Mesodermal cell (in vitro differentiated cells): ENCODE results near the gene RNF150.

Experiments used
- H3K27ac ChIP-seq: 2 replicates; pipeline ENCODE4 v1.7.0; 2013; ENCODE audit warnings: mild to moderate bottlenecking, low read depth, low read length, moderate library complexity; ENCODE audit not compliant: severe bottlenecking
- H3K36me3 ChIP-seq: 2 replicates; pipeline ENCODE4 v1.7.1; 2013; ENCODE audit warnings: mild to moderate bottlenecking, low read length, moderate library complexity; ENCODE audit not compliant: control insufficient read depth, insufficient read depth
- H3K4me1 ChIP-seq: one replicate; pipeline ENCODE4 v1.7.1; 2013; ENCODE audit warnings: mild to moderate bottlenecking, low read length; ENCODE audit not compliant: insufficient read depth, control insufficient read depth, poor library complexity, severe bottlenecking
- H3K4me3 ChIP-seq: 2 replicates; pipeline ENCODE4 v1.7.0; 2013; ENCODE audit warnings: low read length, control low read depth, mild to moderate bottlenecking; ENCODE audit not compliant: insufficient read depth, poor library complexity, severe bottlenecking; ENCODE audit errors: extremely low read depth
- H3K9me3 ChIP-seq: 2 replicates; pipeline ENCODE4 v1.7.1; 2013; ENCODE audit warnings: mild to moderate bottlenecking, low read length, moderate library complexity; ENCODE audit not compliant: control insufficient read depth
- WGBS, 2 experiments: methylation state at CpG; one replicate each; pipeline ENCODE4 v1.1.5; 2013; ENCODE audit warnings: missing lambda C conversion rate in 2 of 2; ENCODE audit not compliant: insufficient coverage in 2 of 2; 5-methylcytosine and 5-hydroxymethylcytosine counted together

Gene RNF150

GRCh38 chr4:141026900-141027299 lies 106.4 kb downstream of the RNF150 start:
- no peaks in the 10 kb centered on the region for H3K9me3 ChIP-seq
- H3K27ac ChIP-seq: no peak overlapping the region
- WGBS, 2 experiments: 83 to 97% methylated on average over 4 to 6 of the region's 7 CpGs
- H3K36me3 ChIP-seq: no peaks in the 10 kb centered on the region
- no peak overlapping the region for H3K4me3 ChIP-seq
- no peaks in the 10 kb centered on the region for H3K4me1 ChIP-seq

GRCh38 chr4:141023051-141023450 lies 110.2 kb downstream of the RNF150 start:
- H3K4me1 ChIP-seq: no peaks in the 10 kb centered on the region
- H3K9me3 ChIP-seq: no peaks in the 10 kb centered on the region
- H3K36me3 ChIP-seq: no peaks in the 10 kb centered on the region
- no peak overlapping the region for H3K4me3 ChIP-seq
- WGBS, 2 experiments: no CpG with 5 or more reads among the region's 1 CpG
- no peak overlapping the region for H3K27ac ChIP-seq

GRCh38 chr4:141022111-141022695 lies 111.1 kb downstream of the RNF150 start:
- Histone ChIP-seq H3K4me1 (no peaks in the 10 kb centered on the region), H3K27ac (no peak overlapping the region), H3K36me3 (no peaks in the 10 kb centered on the region), H3K4me3 (no peak overlapping the region), H3K9me3 (no peaks in the 10 kb centered on the region)
- WGBS, 2 experiments: 67% methylated on average over 1 of the region's 3 CpGs; no CpG with 5 or more reads in 1 of the 2 experiments

GRCh38 chr4:141021397-141022110 lies 111.7 kb downstream of the RNF150 start:
- no peaks in the 10 kb centered on the region for H3K4me1 ChIP-seq
- WGBS, 2 experiments: 79 to 95% methylated on average over 2 to 3 of the region's 3 CpGs
- no peaks in the 10 kb centered on the region for H3K36me3 ChIP-seq
- no peaks in the 10 kb centered on the region for H3K9me3 ChIP-seq
- peak overlapping the region; percentile 50 for H3K27ac ChIP-seq
- H3K4me3 ChIP-seq: no peak overlapping the region

GRCh38 chr4:141020801-141021261 lies 112.4 kb downstream of the RNF150 start:
- Histone ChIP-seq H3K4me3 (no peak overlapping the region), H3K27ac (peak overlapping the region; percentile 50), H3K4me1 (no peaks in the 10 kb centered on the region), H3K36me3 (no peaks in the 10 kb centered on the region), H3K9me3 (no peaks in the 10 kb centered on the region)
- 86 to 98% methylated on average over 2 to 3 of the region's 3 CpGs for whole genome bisulfite sequencing, 2 experiments

GRCh38 chr4:141019768-141020167 lies 113.5 kb downstream of the RNF150 start:
- 84 to 90% methylated on average over 2 to 3 of the region's 4 CpGs for WGBS, 2 experiments
- H3K4me3 ChIP-seq: no peak overlapping the region
- H3K9me3 ChIP-seq: no peaks in the 10 kb centered on the region
- H3K27ac ChIP-seq: no peak overlapping the region
- H3K36me3 ChIP-seq: no peaks in the 10 kb centered on the region
- no peaks in the 10 kb centered on the region for H3K4me1 ChIP-seq

GRCh38 chr4:141016117-141016798 lies 117.0 kb downstream of the RNF150 start:
- Histone ChIP-seq H3K27ac (no peak overlapping the region), H3K36me3 (no peaks in the 10 kb centered on the region), H3K4me1 (no peaks in the 10 kb centered on the region), H3K9me3 (no peaks in the 10 kb centered on the region), H3K4me3 (no peak overlapping the region)
- 90 to 93% methylated on average over 5 to 6 of the region's 8 CpGs for WGBS, 2 experiments

- H3K4me1 ChIP-seq: no peaks in the 10 kb centered on the region
- H3K9me3 ChIP-seq: no peaks in the 10 kb centered on the region
- no peak overlapping the region for H3K27ac ChIP-seq
- H3K4me3 ChIP-seq: no peak overlapping the region
- WGBS, 2 experiments: no CpG with 5 or more reads among the region's 3 CpGs
- H3K36me3 ChIP-seq: no peaks in the 10 kb centered on the region
These were observed 119.4 kb downstream of the RNF150 start for GRCh38 chr4:141013899-141014298.

GRCh38 chr4:141011901-141012315 lies 121.4 kb downstream of the RNF150 start:
- no peaks in the 10 kb centered on the region for H3K36me3 ChIP-seq
- WGBS, 2 experiments: 83% methylated on average over 1 of the region's 3 CpGs; no CpG with 5 or more reads in 1 of the 2 experiments
- H3K4me1 ChIP-seq: no peaks in the 10 kb centered on the region
- no peak overlapping the region for H3K4me3 ChIP-seq
- no peaks in the 10 kb centered on the region for H3K9me3 ChIP-seq
- no peak overlapping the region for H3K27ac ChIP-seq

GRCh38 chr4:141009931-141010330 lies 123.3 kb downstream of the RNF150 start:
- Histone ChIP-seq H3K4me1 (no peaks in the 10 kb centered on the region), H3K9me3 (no peaks in the 10 kb centered on the region), H3K4me3 (no peak overlapping the region), H3K36me3 (no peaks in the 10 kb centered on the region), H3K27ac (no peak overlapping the region)

GRCh38 chr4:141009129-141009528 lies 124.1 kb downstream of the RNF150 start:
- no peak overlapping the region for H3K27ac ChIP-seq
- H3K4me3 ChIP-seq: no peak overlapping the region
- no CpG with 5 or more reads among the region's 1 CpG for WGBS, 2 experiments
- H3K9me3 ChIP-seq: no peaks in the 10 kb centered on the region
- no peaks in the 10 kb centered on the region for H3K36me3 ChIP-seq
- no peaks in the 10 kb centered on the region for H3K4me1 ChIP-seq
